RWPE2 (cell line): ENCODE results near the gene SORCS2.

ENCODE experiments used
- ATAC-seq: fragments of 200-7000 bp; cut with Tn5 transposase; 3 replicates; pipeline ENCODE4 v1.9.1; 2021; ENCODE audit warnings: low read depth
- DNase-seq: peaks from one replicate; pipeline ENCODE4 v3.0.0-alpha.2; 2020; ENCODE audit warnings: low spot score
- H3K27ac ChIP-seq: fragments of 450-650 bp; 2 replicates; pipeline ENCODE4 v1.5.1; 2017; ENCODE audit warnings: mild to moderate bottlenecking; ENCODE audit not compliant: poor library complexity, severe bottlenecking
- H3K27me3 ChIP-seq: fragments of 250-450 bp; sonication (Bioruptor Pico); 2 replicates; pipeline ENCODE4 v1.5.1; 2021; ENCODE audit warnings: mild to moderate bottlenecking, moderate library complexity; ENCODE audit not compliant: insufficient read depth, poor library complexity, severe bottlenecking
- H3K36me3 ChIP-seq: fragments of 250-450 bp; sonication (Bioruptor Pico); 2 replicates; pipeline ENCODE4 v1.5.1; 2020; ENCODE audit warnings: low read depth, mild to moderate bottlenecking, moderate library complexity
- H3K4me1 ChIP-seq: fragments of 250-450 bp; sonication (Bioruptor Pico); 2 replicates; pipeline ENCODE4 v1.5.1; 2021; ENCODE audit warnings: mild to moderate bottlenecking, moderate library complexity; ENCODE audit not compliant: insufficient read depth, poor library complexity, severe bottlenecking
- H3K4me3 ChIP-seq: fragments of 250-450 bp; sonication (Bioruptor Pico); 2 replicates; pipeline ENCODE4 v1.5.1; 2021; ENCODE audit warnings: mild to moderate bottlenecking, moderate library complexity; ENCODE audit not compliant: severe bottlenecking
- H3K9me3 ChIP-seq: fragments of 250-450 bp; sonication (Bioruptor Pico); 2 replicates; pipeline ENCODE4 v1.5.1; 2021; ENCODE audit warnings: mild to moderate bottlenecking, moderate library complexity; ENCODE audit not compliant: severe bottlenecking
- TF ChIP-seq, protein P1 (sequence below): fragments of 450-650 bp; IDR thresholded peaks from one replicate; pipeline ENCODE4 v1.5.1; 2017; ENCODE audit warnings: mild to moderate bottlenecking, moderate library complexity; ENCODE audit not compliant: poor library complexity, severe bottlenecking

SORCS2 gene

DNA sequence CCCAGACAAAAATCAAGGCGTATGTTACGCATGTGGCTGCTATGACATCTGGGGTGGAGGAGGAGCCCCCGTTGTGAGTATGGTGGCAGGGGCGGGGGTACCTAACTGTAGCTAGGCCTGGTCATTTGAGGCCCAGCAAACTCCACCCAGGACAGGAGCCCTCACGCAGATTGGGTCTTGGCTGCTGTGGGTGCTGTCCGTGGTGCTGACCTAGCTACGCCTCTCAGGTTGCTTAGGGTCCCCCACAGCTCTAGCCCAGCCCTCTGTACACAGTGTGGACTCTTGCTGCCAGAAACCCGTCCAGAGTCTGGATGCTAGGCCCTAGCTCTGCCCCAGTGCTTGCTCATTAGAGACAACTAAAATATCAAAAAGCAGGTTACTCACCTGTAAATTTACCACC, 389.1 kb downstream of the SORCS2 start:
- DNase-seq = no peak

GRCh38 chr4:7582313-7583097, 390.2 kb downstream of the SORCS2 start:
- no peaks in the 10 kb centered on the region for H3K4me1 ChIP-seq
- ATAC-seq = no peak

More for the DNA sequence above, 389.1 kb downstream of the SORCS2 start:
- ATAC-seq = 0 out of 3 replicates have a peak, but pooled peaks have one; percentile 45
- H3K27me3 ChIP-seq = no peaks in the 10 kb centered on the region
- H3K36me3 ChIP-seq = no peaks in the 10 kb centered on the region
- H3K4me1 ChIP-seq = no peaks in the 10 kb centered on the region
- H3K4me3 ChIP-seq = no peak overlapping the region
- no peak overlapping the region for H3K27ac ChIP-seq
- TF ChIP-seq, protein P1, sequence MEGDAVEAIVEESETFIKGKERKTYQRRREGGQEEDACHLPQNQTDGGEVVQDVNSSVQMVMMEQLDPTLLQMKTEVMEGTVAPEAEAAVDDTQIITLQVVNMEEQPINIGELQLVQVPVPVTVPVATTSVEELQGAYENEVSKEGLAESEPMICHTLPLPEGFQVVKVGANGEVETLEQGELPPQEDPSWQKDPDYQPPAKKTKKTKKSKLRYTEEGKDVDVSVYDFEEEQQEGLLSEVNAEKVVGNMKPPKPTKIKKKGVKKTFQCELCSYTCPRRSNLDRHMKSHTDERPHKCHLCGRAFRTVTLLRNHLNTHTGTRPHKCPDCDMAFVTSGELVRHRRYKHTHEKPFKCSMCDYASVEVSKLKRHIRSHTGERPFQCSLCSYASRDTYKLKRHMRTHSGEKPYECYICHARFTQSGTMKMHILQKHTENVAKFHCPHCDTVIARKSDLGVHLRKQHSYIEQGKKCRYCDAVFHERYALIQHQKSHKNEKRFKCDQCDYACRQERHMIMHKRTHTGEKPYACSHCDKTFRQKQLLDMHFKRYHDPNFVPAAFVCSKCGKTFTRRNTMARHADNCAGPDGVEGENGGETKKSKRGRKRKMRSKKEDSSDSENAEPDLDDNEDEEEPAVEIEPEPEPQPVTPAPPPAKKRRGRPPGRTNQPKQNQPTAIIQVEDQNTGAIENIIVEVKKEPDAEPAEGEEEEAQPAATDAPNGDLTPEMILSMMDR = no peak
- H3K9me3 ChIP-seq = peaks cover 7% of the 10 kb centered on the region

GRCh38 chr4:7584098-7584497, 391.8 kb downstream of the SORCS2 start:
- Histone ChIP-seq H3K36me3 (no peaks in the 10 kb centered on the region), H3K9me3 (no peaks in the 10 kb centered on the region), H3K4me1 (no peaks in the 10 kb centered on the region), H3K27ac (no peak overlapping the region), H3K4me3 (no peak overlapping the region), H3K27me3 (no peaks in the 10 kb centered on the region)
- ATAC-seq = no peak
- TF ChIP-seq, protein P1 = no peak
- DNase-seq = no peak

More at GRCh38 chr4:7582313-7583097, 390.2 kb downstream of the SORCS2 start:
- Histone ChIP-seq H3K4me3 (no peak overlapping the region), H3K27ac (no peak overlapping the region), H3K9me3 (peaks cover 5% of the 10 kb centered on the region), H3K36me3 (no peaks in the 10 kb centered on the region), H3K27me3 (no peaks in the 10 kb centered on the region)
- DNase-seq = no peak
- TF ChIP-seq, protein P1 = no peak

- DNase-seq (no peak), ATAC-seq (no peak)
- H3K27ac ChIP-seq = no peak overlapping the region
- TF ChIP-seq, protein P1 = no peak
- H3K4me1 ChIP-seq = no peaks in the 10 kb centered on the region
- no peak overlapping the region for H3K4me3 ChIP-seq
- no peaks in the 10 kb centered on the region for H3K9me3 ChIP-seq
- H3K27me3 ChIP-seq = no peaks in the 10 kb centered on the region
- no peaks in the 10 kb centered on the region for H3K36me3 ChIP-seq
These were observed 392.3 kb downstream of the SORCS2 start for GRCh38 chr4:7584606-7585159.

DNA sequence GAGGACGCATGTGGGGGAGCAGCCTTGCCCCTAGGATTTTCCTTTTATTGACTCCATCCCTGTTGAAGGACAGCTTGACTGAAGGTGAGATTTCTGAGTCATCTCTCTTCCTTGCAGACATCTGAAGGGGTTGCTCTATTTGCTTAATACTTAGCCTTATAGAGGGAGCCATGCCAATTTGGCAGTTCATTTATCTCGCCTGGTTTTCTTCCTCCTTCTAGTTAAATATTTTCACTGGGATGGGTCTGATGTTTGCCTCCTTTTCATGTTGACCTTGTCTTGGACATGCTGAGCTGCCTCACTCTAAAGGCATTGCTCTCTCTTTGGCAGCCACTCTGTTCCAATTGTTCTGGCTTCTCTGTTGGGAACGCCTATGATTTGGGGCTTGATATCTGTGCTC, 393.4 kb downstream of the SORCS2 start:
- Histone ChIP-seq H3K36me3 (no peaks in the 10 kb centered on the region), H3K9me3 (no peaks in the 10 kb centered on the region), H3K27me3 (no peaks in the 10 kb centered on the region), H3K27ac (no peak overlapping the region), H3K4me1 (peaks cover 6% of the 10 kb centered on the region), H3K4me3 (no peak overlapping the region)
- DNase-seq = no peak
- ATAC-seq = peak; percentile 27; the same call in 1 of the 3 replicates
- TF ChIP-seq, protein P1 = no peak
